CD4-positive, alpha-beta T cell treated with Interferon alpha-2 for 1 hour (primary cell): Measurements from ENCODE around the gene ZNF800.

Experiments used
- DNase-seq, 2 donors: peaks; one replicate each; pipeline ENCODE4 v3.0.0-alpha.2; 2020 to 2022

ZNF800 gene

DNA sequence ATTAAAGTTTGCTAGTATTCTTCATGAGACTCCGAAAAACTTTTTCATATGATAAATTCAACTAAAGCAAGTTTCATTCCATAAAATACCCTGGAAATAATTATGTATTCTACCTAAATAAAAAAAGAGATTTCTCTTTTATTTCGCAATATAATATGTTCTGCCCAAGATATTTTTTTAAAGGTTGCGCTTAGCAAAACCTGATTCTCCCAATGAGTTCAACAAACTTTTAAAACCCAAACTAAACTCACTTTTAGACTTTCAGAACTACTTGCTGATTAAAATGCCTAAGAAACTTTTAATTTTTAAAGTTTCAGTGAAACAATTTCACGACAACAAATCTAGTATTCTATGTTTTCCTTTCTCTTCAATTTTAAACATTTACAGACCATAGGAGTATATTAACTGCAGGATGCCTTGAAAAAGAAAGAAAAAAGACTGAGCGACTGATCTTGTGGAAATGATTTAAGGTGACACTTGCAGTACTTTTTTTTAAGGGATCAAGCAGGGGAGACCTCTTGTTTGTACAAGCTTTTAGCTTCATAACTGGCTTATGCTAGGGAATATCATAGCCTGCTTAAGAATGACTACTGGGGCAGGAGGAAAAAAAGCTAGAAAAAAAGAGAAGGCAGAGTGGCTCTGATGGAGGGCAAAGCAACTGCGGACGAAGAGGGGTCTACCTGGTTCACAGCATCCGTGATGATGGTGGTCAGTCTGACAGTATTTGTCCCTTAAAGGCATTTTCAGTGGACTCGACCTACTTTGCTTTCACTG lies 1.5 kb downstream of the ZNF800 start:
- DNase-seq: no peak

DNA sequence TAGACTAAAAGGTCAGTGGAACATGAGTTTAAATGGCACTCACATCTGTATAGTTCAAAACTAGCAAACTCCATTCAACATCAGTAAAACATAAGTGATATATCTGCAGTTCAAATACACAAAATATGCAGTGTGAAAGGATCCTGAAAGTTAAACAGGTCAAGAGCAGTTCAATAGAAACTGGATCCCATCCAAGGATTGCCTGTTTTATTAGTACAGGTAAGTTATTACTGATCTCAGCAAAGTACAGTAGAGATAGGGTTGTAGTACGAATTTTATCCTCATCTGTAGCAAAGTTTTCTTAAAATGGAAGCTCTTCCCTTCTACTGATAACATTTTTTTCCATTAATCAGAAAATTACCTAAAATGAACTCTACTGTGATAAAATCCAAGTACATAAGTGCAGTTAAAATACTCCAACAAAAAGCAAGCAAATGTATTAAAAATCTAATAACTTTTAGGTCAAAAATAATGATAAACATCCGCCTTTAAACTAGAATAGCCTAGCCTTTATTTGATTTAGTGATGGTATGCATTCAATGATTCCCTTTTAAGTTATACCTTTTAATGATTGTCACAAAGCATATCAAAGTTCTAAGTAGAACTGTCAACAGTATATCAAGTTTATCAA lies 2.2 kb downstream of the ZNF800 start:
- no peak for DNase-seq

DNA sequence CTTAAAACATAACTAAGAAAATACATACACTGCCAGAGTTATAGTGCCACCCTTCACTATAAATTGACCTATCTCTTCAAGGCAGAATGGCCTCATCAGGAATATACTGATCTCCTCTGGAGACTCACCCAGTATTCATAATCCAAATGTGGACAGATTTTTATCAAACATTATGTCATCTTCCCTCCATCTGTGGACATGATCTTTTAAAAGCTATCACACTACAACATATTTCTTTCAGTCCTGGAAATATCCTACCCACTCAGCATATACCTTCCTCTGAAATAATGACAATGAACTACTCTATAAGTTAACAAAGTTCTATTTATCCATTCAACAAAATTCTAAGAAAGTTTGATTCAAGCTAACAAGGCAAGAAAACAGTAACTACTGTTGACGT lies 3.2 kb downstream of the ZNF800 start:
- no peak for DNase-seq

DNA sequence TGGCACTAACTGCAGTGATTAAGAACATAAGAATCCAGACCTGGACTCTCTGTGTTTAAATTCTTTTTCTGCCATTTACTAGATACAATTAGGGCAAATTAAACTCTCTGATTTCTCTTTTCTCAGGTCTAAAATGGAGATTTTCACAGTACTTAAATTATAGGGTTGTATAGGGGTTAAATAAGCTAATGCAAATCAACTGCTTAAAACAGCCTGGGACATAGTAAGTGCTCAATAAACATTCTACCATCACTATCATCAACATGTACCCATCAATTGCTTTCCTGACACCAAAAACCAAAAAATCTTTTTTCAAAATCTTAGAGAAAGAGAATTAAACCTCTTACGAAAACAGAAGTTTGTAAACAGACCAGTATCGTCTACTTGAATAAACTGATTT lies 4.5 kb downstream of the ZNF800 start:
- no peak for DNase-seq

DNA sequence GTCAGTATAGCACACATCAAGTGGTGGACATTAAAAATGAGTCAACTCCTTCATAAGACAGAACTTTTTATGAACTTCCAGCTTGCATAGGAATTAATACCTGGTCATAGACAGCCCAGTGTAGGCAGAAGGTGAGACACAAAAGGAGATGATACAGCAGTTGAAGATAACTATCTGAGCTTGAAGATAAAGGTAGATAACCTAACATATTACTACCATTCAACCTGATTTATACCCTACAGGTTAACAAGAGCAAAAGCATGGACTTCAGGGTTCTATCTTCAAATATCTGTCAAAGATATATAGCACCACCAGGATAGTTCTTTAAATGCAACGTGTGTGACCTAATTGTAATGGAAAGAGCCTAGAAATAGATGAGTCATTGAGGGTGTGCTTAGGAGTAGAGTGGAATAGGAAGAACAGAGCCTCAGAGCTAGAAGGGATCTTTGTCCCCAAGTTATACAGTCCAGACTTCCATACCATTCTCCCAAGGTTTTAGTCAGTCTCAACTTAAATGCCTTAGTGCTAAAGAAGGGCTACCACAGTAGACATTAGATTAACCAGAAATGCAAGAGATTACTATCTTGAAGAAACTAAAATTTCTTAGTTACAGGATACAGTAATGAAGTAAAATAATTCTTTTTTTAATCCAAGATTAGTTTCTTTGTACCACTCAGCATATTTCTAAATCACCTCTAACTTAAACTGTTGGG lies 9.2 kb downstream of the ZNF800 start:
- no peak for DNase-seq

DNA sequence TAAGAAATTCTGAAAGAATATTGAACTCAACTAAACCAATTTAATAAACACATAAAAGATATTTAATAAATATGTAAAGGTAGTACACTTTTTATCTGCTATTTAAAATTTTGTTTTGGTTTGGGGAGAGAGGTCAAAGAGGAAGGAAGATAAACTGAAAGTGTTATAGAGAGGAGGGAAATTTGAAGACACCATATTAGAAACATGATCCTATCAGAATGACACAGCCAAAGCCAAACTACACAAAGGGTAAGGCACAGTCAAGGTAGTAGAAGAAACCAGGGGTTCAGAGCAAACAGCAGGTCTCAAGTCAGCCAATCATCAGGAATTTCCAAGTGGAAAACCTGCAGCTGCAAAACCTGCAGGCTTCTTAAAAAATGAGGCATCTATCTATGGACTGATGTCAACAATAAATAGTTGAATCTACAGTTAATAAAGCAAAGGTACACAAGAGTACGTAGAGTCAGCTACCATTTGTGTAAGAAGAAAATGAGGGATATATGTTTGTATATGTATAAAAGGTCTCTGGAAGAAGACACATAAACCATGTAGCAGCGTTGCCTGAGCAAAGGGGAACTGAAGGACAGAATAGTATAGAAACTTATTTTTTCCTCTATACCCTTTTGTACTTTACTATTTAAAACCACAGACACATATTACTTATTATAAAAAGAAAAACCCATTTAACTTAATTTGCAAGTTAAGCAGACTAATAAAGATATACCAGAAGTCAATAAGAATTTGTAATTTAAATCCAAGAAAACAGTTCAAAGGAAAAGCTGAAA lies 10.0 kb downstream of the ZNF800 start:
- no peak for DNase-seq

DNA sequence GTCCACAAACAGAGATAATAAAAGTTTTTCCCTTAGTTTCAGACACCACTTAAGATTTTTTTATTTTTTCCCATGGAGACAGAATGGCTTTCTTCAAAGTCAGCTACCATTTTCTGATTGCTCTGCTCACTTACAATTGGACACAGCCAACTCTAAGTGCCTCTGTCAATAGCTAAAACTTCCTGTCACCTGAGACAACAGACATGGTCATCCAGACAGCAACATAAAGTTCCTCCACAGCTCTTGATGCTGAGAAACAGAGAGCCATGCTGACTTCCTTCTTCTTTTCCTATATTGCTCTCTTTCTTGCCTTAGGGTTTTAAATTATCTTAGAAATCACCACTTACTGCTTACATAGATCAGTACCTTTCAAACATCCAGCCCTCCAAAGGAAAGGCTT lies 12.0 kb downstream of the ZNF800 start:
- no peak for DNase-seq

DNA sequence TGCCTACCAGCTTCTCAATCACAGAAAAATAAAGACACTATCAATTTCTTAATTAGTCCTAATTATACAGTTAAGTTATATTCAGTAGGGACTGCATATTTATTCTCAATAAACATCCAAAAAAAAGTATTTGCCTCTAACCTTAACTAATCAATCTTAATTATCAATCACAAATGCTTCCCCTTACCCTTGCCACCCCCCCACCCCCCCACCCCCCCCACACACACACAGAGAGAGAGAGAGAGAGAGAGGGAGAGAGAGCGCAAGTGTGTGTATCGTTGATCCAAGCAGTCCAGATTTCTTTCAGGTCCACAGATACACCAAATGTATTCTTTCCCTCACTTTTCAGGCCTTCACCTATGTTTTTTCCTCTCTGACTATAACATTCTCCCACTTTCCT lies 12.9 kb downstream of the ZNF800 start:
- no peak for DNase-seq

DNA sequence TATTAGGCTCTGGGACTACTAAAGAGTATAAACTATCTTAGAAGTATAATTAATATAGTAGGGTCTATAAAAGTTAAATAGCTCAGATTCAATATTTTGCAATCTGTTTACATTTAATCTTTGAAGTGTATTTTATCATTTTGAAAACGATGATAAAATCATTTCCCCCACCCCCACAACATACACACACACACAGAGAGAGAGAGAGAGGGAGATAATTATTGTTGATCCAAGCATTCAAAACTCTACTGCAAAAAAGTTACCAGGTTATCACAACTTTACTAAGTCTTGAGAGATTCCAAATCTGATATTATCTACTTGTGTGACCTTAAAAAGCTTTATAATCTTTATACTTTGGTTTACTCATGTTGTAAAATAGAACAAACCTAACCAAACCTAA lies 14.0 kb downstream of the ZNF800 start:
- no peak for DNase-seq

DNA sequence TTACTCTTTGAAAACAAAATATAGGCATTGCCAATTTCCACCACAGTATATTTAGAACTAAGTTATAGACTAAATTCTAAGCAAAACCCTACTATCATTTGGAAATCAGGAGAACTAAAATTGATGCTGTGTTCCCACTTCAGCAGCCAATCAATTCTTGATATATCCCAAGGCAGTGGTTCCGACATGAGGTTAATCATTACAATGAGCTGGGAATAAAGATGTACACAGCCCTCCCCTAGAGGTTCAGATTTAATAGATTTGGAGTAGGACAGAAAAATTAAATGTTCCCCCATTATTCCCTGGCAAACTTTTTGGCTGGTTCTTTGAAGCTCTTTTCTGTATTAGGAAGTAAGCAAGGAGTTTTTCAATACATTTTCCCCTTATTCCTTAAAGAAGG lies 15.1 kb downstream of the ZNF800 start:
- DNase-seq: no peak

DNA sequence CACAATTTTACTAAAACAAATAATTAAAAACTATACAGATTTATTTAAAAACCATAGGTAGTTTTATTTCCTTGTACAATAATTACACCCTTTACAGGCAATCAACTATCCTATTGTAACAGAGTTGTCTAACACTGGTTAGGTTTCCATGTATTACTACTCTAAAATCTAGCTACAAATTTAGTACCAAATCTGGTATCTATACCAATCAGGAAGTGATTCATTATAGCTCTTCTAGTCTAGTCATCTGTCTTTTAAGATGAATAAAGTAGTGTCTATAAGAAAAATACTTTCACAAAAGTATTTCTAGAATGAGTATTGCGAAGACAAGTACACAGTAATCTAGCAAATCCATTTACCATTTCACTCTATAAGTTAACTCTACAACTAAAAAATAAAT lies 16.9 kb downstream of the ZNF800 start:
- no peak for DNase-seq

DNA sequence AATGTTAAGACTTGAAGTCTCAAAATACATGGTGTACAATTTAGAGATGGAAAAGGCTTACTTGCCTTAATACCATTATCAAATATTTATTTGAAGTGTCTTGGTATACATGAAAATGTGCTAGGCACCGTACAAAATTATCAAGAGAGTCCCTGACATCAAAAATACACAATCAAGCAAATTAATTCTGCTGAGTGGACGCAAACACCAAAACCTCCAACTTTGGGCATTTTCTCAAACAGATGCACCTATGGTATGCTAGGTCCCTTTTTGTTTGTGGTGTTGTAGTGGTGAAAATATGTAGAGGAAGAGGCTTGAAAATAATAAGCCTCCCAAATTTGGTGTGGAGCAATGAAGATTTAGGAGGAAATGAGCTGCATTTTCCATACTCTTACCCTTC lies 24.8 kb downstream of the ZNF800 start:
- no peak for DNase-seq

DNA sequence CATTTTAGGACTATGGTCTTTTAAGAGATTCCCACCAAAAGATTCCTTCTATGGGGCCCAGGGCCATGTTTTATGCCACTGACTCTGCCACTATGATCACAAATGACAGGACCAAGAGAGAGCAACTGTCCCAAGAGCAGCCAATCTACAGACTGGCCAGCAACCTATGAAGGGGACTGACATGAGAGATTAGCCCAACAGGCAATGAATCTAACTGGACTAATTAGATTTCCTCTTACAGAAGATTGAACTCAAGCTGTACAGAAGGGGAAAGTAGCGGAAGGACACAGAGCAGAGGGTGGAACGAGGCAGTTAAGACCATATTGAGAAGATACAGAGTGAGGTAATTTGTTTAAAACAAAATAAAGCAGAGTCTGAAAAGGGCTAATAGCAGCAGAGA lies 25.8 kb downstream of the ZNF800 start:
- DNase-seq: no peak

DNA sequence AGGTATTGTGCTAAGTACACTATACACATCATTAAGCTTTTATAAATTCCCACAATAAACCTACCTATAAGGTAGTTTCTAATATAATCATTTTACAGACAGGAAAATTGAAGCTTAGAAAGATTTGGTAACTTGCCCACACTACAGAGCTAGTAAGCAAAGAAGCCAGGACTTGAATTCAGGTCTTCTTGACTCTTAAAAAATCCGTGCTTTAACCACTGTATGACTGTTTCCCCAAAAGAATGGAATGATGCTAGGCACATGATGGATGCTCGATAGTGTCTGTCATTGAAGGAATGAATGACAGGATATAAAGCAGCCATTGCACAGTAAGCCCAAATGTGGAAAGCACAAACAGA lies 26.6 kb downstream of the ZNF800 start:
- DNase-seq: no peak

DNA sequence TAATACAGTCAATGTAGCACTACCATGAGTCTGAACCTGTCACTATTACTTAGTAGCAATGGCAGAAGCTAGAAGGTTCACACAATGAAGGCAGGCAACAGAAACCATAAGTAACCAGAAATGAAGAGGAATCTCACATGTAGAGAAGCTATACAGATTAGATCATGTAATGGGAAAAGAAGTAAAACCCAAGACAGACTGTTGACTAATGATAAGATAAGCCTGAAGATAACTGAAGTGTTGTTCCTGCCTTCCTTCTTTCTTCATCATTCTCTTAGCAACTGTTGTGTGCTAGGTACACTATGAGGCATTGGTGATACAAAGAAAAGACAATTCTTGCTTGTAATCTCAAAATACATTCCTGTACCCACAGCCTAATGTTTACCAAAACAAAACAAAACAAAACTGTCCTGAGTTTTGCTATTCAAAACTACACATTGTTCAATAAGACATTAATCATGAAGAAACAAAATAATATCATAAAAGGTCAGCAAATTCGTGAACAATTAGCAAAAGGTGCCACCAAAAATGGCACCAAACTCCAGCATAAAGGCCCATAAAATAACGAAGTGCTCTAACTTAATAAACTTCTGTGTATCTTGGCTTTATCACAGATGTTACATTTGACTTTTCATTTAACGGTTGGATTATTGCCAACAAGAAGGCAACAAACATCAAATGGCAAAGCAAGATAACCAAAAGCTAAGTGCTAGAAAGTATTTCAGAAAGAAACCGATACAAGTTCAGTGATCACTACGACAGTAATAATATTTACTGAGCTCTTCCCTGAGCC lies 27.1 kb downstream of the ZNF800 start:
- no peak for DNase-seq

DNA sequence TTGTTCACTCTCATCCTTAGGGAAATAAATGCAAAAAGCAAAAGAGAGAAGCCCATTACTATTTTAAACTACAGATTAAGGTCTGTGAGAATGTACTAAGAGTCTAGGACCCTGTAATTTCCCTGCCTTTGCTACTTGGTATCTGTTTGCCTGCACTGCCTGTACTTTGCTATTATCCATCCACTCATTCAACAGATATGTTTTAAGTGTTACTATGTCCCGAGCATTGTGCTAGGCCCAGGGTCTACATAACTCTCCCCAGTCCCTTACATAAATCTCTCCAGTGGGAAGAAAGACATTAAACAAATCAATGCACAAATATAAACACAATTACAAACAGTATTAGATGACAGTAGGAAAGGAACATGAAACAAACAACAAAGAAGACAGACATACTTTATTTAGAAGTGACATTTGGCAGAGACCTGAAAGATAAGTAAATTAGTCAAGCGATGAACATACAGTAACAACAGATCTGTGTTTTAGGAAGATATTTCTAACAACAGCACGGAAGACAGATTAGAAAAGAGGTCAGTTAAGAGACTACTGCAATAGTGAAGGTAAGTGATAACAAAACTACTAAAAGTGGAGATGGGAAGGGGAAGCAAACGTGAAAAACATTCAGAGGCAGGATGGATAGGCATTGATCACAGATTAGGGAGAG lies 30.0 kb downstream of the ZNF800 start:
- no peak for DNase-seq

DNA sequence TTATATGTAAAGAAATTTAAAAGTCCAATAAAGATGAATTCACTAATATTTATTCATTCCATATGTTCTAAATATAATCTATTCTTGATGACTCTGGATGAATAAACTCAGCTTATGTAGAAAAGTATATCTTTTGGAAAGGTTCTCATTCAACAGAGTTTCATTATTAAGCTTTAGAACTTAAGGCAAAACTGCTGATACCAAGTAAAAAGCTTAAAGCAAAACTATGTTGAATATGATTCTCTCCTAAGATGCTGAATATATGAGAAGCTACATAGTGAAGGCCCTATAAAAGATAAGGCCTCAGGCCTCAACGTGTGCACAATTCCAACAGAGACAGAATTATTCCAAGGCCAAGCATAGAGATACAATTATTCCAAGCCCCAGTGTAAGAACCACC lies 30.8 kb downstream of the ZNF800 start:
- DNase-seq: no peak

DNA sequence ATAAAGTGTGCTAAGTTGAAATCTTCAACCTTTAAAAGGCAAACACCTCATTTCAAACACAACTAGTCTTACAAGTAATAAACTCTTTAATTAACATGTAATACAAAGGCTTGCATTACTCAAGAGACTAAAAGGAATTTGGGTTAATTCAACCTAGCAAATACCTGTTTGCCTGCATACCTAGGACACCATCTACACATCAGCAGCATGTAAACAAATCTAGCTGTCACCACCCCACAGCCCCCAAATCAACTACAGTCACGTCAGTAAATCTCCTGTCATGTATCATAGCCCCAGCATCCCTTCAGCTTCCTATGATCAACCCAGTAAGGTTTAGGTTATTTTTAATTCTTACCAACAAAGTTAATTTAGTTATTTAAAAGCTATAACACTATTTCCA lies 33.5 kb downstream of the ZNF800 start:
- no peak for DNase-seq

DNA sequence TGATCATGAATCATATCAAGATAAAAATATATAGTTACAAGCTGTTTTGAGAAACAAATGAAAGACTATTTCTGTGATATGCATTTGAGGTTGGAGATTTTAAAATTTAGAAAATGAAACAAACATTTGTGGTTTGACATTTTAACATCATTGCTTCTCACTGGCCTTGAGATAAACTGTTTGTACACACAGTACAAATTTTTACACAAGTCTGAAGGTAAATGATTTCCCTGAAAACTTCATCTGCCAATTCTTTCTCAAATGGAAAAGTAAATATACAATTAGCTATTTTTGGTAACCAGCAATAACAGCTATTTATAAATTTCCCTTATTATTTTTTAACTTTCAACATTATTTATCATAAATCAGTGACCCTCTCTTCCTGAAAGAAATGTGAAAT lies 38.6 kb downstream of the ZNF800 start:
- DNase-seq: no peak

DNA sequence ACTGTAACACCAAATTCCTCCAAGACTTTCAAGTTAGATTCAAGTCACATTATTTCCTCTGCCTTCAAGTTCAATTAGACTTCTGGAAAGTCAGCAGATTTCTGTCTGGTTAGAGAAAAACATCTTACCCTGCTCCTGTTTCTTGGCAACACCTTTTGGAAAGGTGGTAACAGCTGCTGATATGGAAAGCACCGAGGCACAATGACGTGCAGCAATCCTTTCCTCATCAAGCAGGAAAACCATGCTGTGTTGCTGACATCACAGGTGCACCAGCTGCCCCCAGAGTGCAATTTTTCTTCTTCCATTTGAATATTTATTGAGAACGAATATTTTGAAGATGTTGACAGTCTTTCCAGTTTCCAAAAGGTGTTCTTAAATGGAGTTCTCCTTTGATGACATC lies 41.9 kb downstream of the ZNF800 start:
- no peak for DNase-seq

DNA sequence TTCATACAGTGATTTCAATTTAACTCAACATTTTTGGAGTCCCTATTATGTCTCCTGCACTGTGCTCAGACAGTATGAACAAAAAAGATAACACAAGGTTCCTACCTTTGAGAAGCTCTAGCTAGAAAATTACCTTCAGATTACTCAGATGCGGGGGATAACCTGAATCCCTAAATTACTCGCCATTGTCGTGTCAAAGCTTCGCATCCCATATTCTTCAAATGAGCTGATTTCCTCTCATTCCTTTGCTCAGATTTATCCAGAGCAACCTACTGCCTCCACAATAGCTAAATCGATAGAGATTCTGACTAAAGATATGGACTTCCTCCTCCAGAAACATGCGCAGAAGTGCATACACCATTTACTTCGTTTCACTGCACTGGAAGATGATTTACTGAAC lies 42.6 kb downstream of the ZNF800 start:
- no peak for DNase-seq

DNA sequence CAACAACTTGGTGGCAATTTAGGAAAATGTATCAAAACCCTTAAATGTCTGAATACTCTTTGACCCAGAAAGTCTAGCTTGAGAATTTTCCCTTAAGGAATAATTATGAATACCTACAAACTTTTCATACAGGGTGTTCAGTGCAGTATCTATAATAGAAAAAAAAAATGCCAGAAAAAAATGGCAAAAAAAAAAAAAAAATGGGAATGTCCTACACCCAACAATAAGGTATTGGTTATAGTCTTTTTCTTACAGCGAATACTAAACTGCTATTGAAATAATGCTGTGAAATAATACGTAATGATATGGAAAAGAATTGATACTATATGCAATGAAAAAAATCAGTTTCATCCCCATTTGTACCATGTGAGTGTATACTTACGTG lies 44.3 kb downstream of the ZNF800 start:
- DNase-seq: no peak
